ENCODE measurements around the gene MYO1E. TPM values are rescaled to one million over a fixed set of nuclear protein-coding genes. Genes with fewer than 3 reads are reported as not detected.

The MYO1E gene
- total and polyA plus RNA-seq, 2 of the 4 experiments (the other 2 are of a cell fraction): 13.4 to 37.3 TPM

DNA sequence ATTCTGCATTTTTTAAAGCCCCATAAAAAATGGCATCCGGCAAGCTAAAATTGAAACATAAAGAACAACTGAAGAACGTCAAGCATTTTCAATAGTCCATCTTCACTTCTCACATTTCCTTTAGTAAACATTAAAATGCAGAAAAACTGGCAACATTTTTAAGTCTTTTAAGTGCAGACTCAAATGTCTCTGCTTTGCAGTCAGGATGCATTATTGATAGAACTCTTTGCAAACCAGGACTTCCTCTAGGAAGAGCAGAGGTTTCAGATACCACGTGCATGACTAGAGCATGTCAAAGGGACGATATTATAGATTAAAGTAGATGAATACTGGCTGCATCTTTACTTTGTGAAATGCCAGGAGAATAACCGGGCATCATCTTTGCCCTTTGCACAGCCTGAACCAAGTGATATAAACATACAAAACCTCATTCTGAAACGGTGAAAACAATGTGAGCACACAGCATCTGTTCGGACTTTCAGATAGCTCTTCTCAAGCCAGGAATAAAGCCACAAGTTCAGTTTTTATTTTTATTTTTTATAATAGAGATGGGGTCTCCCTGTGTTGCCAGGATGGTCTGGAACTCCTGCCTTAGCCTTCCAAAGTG, 101.0 kb downstream of the MYO1E start:
- intact Hi-C loops (cut with micrococcal nuclease): no loop called here
- H4K91ac ChIP-seq (ENCODE audit: insufficient read depth, low read depth, low read length): no peak overlapping the region
- no peak; the same call in 1 of the 2 replicates for ATAC-seq (ENCODE audit: low read depth)

More for the DNA sequence above, 101.0 kb downstream of the MYO1E start:
- H3K9me1 ChIP-seq (ENCODE audit: insufficient read depth, low read length): peaks cover 13% of the 10 kb centered on the region; the same call in 1 of the 2 replicates
- H2AK5ac ChIP-seq (ENCODE audit: low read depth, low read length): no peak overlapping the region
- no peak for DNase-seq
- no peak for TF ChIP-seq SMC3 (IDR thresholded peaks at IDR 0.05; ENCODE audit: low read depth, low read length)
- no peak for TF ChIP-seq POLR2A (IDR thresholded peaks at IDR 0.05; ENCODE audit: low read depth, low read length)
- no peak for TF ChIP-seq CEBPB (IDR thresholded peaks at IDR 0.05; ENCODE audit: low read depth, low read length)
- TF ChIP-seq MXI1 (IDR thresholded peaks at IDR 0.05; ENCODE audit: borderline replicate concordance, low read depth, low read length): no peak
- TF ChIP-seq, protein P1, sequence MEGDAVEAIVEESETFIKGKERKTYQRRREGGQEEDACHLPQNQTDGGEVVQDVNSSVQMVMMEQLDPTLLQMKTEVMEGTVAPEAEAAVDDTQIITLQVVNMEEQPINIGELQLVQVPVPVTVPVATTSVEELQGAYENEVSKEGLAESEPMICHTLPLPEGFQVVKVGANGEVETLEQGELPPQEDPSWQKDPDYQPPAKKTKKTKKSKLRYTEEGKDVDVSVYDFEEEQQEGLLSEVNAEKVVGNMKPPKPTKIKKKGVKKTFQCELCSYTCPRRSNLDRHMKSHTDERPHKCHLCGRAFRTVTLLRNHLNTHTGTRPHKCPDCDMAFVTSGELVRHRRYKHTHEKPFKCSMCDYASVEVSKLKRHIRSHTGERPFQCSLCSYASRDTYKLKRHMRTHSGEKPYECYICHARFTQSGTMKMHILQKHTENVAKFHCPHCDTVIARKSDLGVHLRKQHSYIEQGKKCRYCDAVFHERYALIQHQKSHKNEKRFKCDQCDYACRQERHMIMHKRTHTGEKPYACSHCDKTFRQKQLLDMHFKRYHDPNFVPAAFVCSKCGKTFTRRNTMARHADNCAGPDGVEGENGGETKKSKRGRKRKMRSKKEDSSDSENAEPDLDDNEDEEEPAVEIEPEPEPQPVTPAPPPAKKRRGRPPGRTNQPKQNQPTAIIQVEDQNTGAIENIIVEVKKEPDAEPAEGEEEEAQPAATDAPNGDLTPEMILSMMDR (conservative IDR thresholded peaks at IDR 0.05; ENCODE audit: low read depth, low read length): no peak
- TF ChIP-seq BHLHE40 (IDR thresholded peaks at IDR 0.05; ENCODE audit: low read depth, low read length): no peak
- no peak for TF ChIP-seq MAFK (IDR thresholded peaks at IDR 0.05; ENCODE audit: low read depth, low read length)
- TF ChIP-seq CHD1 (IDR thresholded peaks at IDR 0.05; ENCODE audit: low read depth, low read length): no peak
- TF ChIP-seq MAZ (IDR thresholded peaks at IDR 0.05; ENCODE audit: borderline replicate concordance, low read depth, low read length): no peak
- TF ChIP-seq, protein P2, sequence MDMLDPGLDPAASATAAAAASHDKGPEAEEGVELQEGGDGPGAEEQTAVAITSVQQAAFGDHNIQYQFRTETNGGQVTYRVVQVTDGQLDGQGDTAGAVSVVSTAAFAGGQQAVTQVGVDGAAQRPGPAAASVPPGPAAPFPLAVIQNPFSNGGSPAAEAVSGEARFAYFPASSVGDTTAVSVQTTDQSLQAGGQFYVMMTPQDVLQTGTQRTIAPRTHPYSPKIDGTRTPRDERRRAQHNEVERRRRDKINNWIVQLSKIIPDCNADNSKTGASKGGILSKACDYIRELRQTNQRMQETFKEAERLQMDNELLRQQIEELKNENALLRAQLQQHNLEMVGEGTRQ (IDR thresholded peaks at IDR 0.05; ENCODE audit: low read depth, low read length): no peak
- TF ChIP-seq RAD21 (IDR thresholded peaks at IDR 0.05; ENCODE audit: low read length): no peak
- TF ChIP-seq RCOR1 (IDR thresholded peaks at IDR 0.05; ENCODE audit: insufficient replicate concordance, low read length): no peak
- TF ChIP-seq NFE2L2 (IDR thresholded peaks at IDR 0.05; ENCODE audit: low read depth, low read length): no peak
- no peak for TF ChIP-seq FOS (IDR thresholded peaks at IDR 0.05; ENCODE audit: low read depth, low read length)
- TF ChIP-seq, protein P3, sequence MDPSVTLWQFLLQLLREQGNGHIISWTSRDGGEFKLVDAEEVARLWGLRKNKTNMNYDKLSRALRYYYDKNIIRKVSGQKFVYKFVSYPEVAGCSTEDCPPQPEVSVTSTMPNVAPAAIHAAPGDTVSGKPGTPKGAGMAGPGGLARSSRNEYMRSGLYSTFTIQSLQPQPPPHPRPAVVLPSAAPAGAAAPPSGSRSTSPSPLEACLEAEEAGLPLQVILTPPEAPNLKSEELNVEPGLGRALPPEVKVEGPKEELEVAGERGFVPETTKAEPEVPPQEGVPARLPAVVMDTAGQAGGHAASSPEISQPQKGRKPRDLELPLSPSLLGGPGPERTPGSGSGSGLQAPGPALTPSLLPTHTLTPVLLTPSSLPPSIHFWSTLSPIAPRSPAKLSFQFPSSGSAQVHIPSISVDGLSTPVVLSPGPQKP (IDR thresholded peaks at IDR 0.05; ENCODE audit: borderline replicate concordance, low read depth, low read length): no peak
- H3K36me3 ChIP-seq (ENCODE audit: control insufficient read depth, insufficient read depth, low read length): no peaks in the 10 kb centered on the region
- H3K18ac ChIP-seq (ENCODE audit: low read depth, low read length): no peak overlapping the region
- no peak overlapping the region for H3K9ac ChIP-seq (ENCODE audit: low read depth, low read length)
- H4K8ac ChIP-seq (ENCODE audit: low read depth in 2 of 2, low read length in 2 of 2): no peak overlapping the region
- BruUV-seq (replicated peaks): no TSS peak
- H3K4me2 ChIP-seq (ENCODE audit: low read depth, low read length): no peak overlapping the region
- H2BK120ac ChIP-seq (ENCODE audit: low read depth, low read length): no peak overlapping the region
- H2AK9ac ChIP-seq (replicated peaks; ENCODE audit: low read depth, low read length, poor library complexity): no peak overlapping the region
- no peak overlapping the region for H2BK5ac ChIP-seq (ENCODE audit: low read depth, low read length, poor library complexity, severe bottlenecking)
- no peak overlapping the region for H3K4me3 ChIP-seq (ENCODE audit: insufficient read depth, low read depth, low read length)
- H3K23ac ChIP-seq (ENCODE audit: low read depth, low read length): no peak overlapping the region
- 0 out of 2 replicates have a peak overlapping the region, but pooled peaks have one; percentile 35 for H3K14ac ChIP-seq (replicated peaks; ENCODE audit: low read depth, low read length)
- POLR2A ChIA-PET (ENCODE audit: unreplicated experiment): no interaction called here
- no peak overlapping the region for H3K56ac ChIP-seq (ENCODE audit: extremely low read depth, insufficient read depth, low read length)
- H3K9me3 ChIP-seq (ENCODE audit: control insufficient read depth, insufficient read depth, low read length): no peaks in the 10 kb centered on the region
- H3K4me1 ChIP-seq (ENCODE audit: control insufficient read depth, insufficient read depth, low read length): no peaks in the 10 kb centered on the region
- CTCF ChIA-PET: no interaction called here
- no peak overlapping the region for H4K5ac ChIP-seq (ENCODE audit: low read depth, low read length)
- in situ Hi-C loops (cut with MboI; ENCODE audit: low sequenced_read_pairs) (no loop called here), dilution Hi-C loops (cut with HindIII; ENCODE audit: low sequenced_read_pairs, unreplicated experiment) (no loop called here)
- H2BK20ac ChIP-seq (ENCODE audit: low read depth, low read length): no peak overlapping the region
- 93% methylated on average over 2 of the region's 7 CpGs; no CpG with 5 or more reads in 1 of the 2 experiments for WGBS, 2 experiments (ENCODE audit: extremely low coverage in 2 of 2, insufficient read length in 1 of 2)
- H3K27ac ChIP-seq (ENCODE audit: insufficient read depth, low read length): no peak overlapping the region
- H2BK15ac ChIP-seq (ENCODE audit: low read depth, low read length): no peak overlapping the region
- H2AFZ ChIP-seq (replicated peaks; ENCODE audit: low read length, poor library complexity): no peak overlapping the region
- H3K27me3 ChIP-seq (ENCODE audit: control insufficient read depth, insufficient read depth, low read length): no peaks in the 10 kb centered on the region
- peaks cover 3% of the 10 kb centered on the region for H4K20me1 ChIP-seq (ENCODE audit: insufficient read depth, low read length)
- H3K79me1 ChIP-seq (ENCODE audit: low read depth in 1 of 2, low read length in 2 of 2): peaks cover 48 to 65% of the 10 kb centered on the region in 2 experiments
- no peak overlapping the region for H3K4ac ChIP-seq (ENCODE audit: low read depth, low read length)

Measured in IMR-90 (cell line).